Occipital lobe (tissue), 2 donors: ENCODE data around the gene OR2A1. TPM values are rescaled to one million over a fixed set of nuclear protein-coding genes. Genes with fewer than 3 reads are reported as not detected.
"Not testable (repeated sequence)": the region's sequence is repeated elsewhere in the genome, so short reads cannot be mapped to it uniquely, and the experiment has no call there.

Source experiments
- DNase-seq: peaks from one replicate; lab custom pipeline; 2025; lab: John Stamatoyannopoulos, UW
- total RNA-seq: library from RNA; depleted of rRNA; stranded (reverse); fragments of >200 nt; gene quantifications from one replicate; pipeline ENCODE4 v1.2.3, GENCODE V29; 2014

OR2A1 gene
- total RNA-seq, 1 donor from 2014 or later = not detected

GRCh38 chr7:144323359-144323758, 11.1 kb downstream of the OR2A1 start:
- not testable (repeated sequence) for DNase-seq

- DNase-seq = not testable (repeated sequence)
Observed at GRCh38 chr7:144325868-144326267, 13.6 kb downstream of the OR2A1 start.

- not testable (repeated sequence) for DNase-seq
Observed at GRCh38 chr7:144330044-144330443, 17.8 kb downstream of the OR2A1 start.

- DNase-seq = not testable (repeated sequence)
Observed at GRCh38 chr7:144331221-144331995, 19.2 kb downstream of the OR2A1 start.

- DNase-seq = not testable (repeated sequence)
Observed at GRCh38 chr7:144331996-144332288, 19.7 kb downstream of the OR2A1 start.

GRCh38 chr7:144348625-144349024, 36.4 kb downstream of the OR2A1 start:
- not testable (repeated sequence) for DNase-seq

- DNase-seq = not testable (repeated sequence)
Observed at GRCh38 chr7:144351667-144352066, 39.4 kb downstream of the OR2A1 start.

- not testable (repeated sequence) for DNase-seq
Observed at GRCh38 chr7:144355176-144355822, 43.1 kb downstream of the OR2A1 start, which contains the start of gene ARHGEF5. Gene ARHGEF5 (plus strand): TSS chr7:144355402. CDS start chr7:144362670, 7,268 bp downstream.

GRCh38 chr7:144356185-144356584, 44.0 kb downstream of the OR2A1 start:
- not testable (repeated sequence) for DNase-seq

GRCh38 chr7:144356860-144357259, 44.6 kb downstream of the OR2A1 start:
- not testable (repeated sequence) for DNase-seq

- not testable (repeated sequence) for DNase-seq
Observed at GRCh38 chr7:144362061-144362460, 49.8 kb downstream of the OR2A1 start.

GRCh38 chr7:144365523-144365922, 53.3 kb downstream of the OR2A1 start:
- not testable (repeated sequence) for DNase-seq

- DNase-seq = not testable (repeated sequence)
Observed at GRCh38 chr7:144367250-144367649, 55.0 kb downstream of the OR2A1 start.

GRCh38 chr7:144369221-144369620, 57.0 kb downstream of the OR2A1 start:
- DNase-seq = not testable (repeated sequence)

Other genes starting within 250 kb of the OR2A1 start
- gene OR2A25, start 242.6 kb upstream of the OR2A1 start, total RNA-seq = not detected
- gene OR2A12, start 226.1 kb upstream of the OR2A1 start, total RNA-seq = not detected
- not detected for gene OR2A2, start 202.8 kb upstream of the OR2A1 start, total RNA-seq
- gene OR2A14, start 189.2 kb upstream of the OR2A1 start, total RNA-seq = not detected
- 0.31 TPM for gene CTAGE4, start 129.0 kb upstream of the OR2A1 start, total RNA-seq
- gene ARHGEF35, start 116.6 kb upstream of the OR2A1 start, total RNA-seq = 0.78 TPM
- gene OR2A42, start 72.8 kb upstream of the OR2A1 start, total RNA-seq = not detected
- gene OR2A7, start 47.6 kb upstream of the OR2A1 start, total RNA-seq = not detected
- gene CTAGE8, start 43.1 kb upstream of the OR2A1 start, total RNA-seq = not detected
- gene ARHGEF5, start 43.0 kb downstream of the OR2A1 start, total RNA-seq = 1.4 TPM
- gene NOBOX, start 91.3 kb downstream of the OR2A1 start, total RNA-seq = not detected